ENCODE data around the gene DEPDC4.
"Not testable (repeated sequence)": the region's sequence is repeated elsewhere in the genome, so short reads cannot be mapped to it uniquely, and the experiment has no call there.

DEPDC4 gene

DNA sequence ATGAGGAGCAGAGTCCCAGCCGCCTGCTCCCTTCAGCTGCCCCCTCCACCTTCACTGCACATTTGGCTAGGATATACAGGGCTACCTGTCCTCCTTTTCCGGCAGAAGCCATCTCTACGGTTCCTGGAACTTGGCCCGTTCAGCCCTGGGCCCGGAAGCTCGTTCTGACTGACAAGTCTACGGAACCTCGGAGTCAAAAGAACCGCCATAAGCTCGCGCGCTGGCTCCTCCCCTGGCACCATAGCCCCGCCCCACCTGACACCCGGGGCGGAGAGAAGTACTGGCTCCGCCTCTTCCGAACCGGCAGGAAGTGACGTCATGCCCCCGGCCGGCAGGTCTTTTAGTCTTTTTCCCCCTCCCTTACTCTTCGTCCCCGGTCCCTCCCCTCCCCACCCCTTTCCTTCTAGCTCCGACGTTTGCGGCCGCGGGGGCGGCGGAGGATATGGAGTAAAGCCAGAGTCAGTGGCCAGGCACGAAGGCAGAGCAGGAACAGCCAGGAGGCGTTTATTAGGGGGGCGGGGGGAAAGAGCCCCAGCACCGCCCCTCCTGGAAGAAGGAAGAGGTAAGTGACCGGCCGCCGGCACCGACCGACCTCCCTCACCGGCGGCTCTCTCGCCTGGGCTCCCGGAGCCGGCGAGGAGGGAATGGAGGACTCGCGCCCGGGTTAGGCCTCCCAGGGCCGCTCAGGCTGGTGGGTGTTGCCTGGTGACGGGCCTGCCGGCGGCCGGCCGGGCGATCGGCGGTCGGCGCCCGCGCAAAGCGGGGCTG is at the start of gene DEPDC4, which contains the start of gene SCYL2:
DEPDC4 (minus strand) TSS at position 245 of the 768 bp plus-strand sequence; CDS start at position 242, 3 bp downstream.
SCYL2 (plus strand) TSS at position 343 of the 768 bp plus-strand sequence. CDS start 15,794 bp downstream, outside the sequence.
- H3K27ac Mint-ChIP-seq: peak within 1 kb of the TSS; percentile 97
- H3K27me3 Mint-ChIP-seq: no peaks in the 10 kb centered on the region
- no peaks in the 10 kb centered on the region for H3K36me3 Mint-ChIP-seq
- H3K4me1 Mint-ChIP-seq (ENCODE audit: low read depth): peaks cover 32% of the 10 kb centered on the region
- no peaks in the 10 kb centered on the region for H3K9me3 Mint-ChIP-seq (ENCODE audit: low read depth)
- peak within 1 kb of the TSS; percentile 98 for H3K4me3 Mint-ChIP-seq

DNA sequence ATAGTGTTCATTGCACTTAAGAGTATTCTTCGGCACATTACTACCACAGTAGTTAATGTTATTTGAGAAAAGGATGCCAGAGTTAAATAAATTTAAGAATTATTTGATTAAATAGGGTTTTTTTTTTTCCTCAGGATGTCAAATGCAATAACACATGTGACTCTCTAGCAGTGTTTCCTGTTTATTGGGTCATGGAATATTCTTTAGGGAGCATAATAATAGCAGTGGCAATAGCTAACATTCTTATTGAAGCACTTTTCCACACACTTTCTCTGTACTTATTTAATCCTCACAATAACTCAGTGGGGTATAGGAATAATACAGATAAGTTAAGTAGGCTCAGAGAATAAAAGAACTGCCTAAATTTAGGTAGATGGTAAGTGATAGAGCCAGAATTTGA is 44.4 kb upstream of the DEPDC4 start:
- peaks cover 17% of the 10 kb centered on the region for H3K36me3 Mint-ChIP-seq
- no peak overlapping the region for H3K4me3 Mint-ChIP-seq
- no peaks in the 10 kb centered on the region for H3K27me3 Mint-ChIP-seq
- no peaks in the 10 kb centered on the region for H3K4me1 Mint-ChIP-seq (ENCODE audit: low read depth)
- no peak overlapping the region for H3K27ac Mint-ChIP-seq
- no peaks in the 10 kb centered on the region for H3K9me3 Mint-ChIP-seq (ENCODE audit: low read depth)

DNA sequence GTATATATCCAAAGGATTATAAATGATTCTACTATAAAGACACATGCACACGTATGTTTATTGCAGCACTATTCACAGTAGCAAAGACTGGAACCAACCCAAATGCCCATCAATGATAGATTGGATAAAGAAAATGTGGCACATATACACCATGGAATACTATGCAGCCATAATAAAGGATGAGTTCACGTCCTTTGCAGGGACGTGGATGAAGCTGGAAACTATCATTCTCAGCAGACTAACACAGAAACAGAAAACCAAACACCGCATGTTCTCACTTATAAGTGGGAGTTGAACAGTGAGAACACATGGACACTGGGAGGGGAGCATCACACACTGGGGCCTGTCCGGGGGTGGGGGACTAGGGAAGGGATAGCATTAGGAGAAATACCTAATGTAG is 41.3 kb upstream of the DEPDC4 start:
- H3K4me3 Mint-ChIP-seq; H3K27ac Mint-ChIP-seq; H3K9me3 Mint-ChIP-seq (ENCODE audit: low read depth); H3K27me3 Mint-ChIP-seq; H3K4me1 Mint-ChIP-seq (ENCODE audit: low read depth): not testable (repeated sequence)
- H3K36me3 Mint-ChIP-seq: peaks cover 28% of the 10 kb centered on the region

DNA sequence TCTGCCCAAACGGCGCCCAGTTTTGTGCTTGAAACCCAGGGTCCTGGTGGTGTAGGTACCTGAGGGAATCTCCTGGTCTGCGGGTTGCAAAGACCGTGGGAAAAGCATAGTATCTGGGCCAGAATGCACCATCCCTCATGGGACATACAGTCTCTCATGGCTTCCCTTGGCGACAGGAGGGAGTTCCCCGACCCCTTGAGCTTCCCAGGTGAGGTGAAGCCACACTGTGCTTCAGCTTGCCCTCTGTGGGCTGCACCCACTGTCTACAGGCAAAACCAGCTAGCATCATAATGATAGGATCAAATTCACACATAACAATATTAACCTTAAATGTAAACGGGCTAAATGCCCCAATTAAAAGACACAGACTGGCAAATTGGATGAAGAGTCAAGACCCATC is 37.5 kb upstream of the DEPDC4 start:
- H3K27ac Mint-ChIP-seq; H3K4me3 Mint-ChIP-seq; H3K4me1 Mint-ChIP-seq (ENCODE audit: low read depth); H3K27me3 Mint-ChIP-seq; H3K9me3 Mint-ChIP-seq (ENCODE audit: low read depth): not testable (repeated sequence)
- H3K36me3 Mint-ChIP-seq: peaks cover 56% of the 10 kb centered on the region

DNA sequence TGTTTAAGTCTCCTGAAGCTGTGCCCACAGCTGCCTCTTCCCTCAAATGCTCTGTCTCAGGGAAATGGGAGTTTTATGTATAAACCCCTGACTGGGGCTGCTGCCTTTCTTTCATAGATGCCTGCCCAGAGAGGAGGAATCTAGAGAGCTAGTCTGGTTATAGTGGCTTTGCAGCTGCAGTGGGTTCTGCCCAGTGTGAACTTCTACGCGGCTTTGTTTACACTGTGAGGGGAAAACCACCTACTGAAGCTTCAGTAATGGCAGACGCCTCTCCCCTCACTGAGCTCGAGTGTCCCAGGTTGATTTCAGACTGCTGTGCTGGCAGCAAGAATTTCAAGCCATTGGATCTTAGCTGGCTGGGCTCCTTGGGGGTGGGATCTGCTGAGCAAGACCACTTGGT is 37.0 kb upstream of the DEPDC4 start:
- peaks cover 56% of the 10 kb centered on the region for H3K36me3 Mint-ChIP-seq
- H3K4me1 Mint-ChIP-seq (ENCODE audit: low read depth): no peaks in the 10 kb centered on the region
- H3K27me3 Mint-ChIP-seq: no peaks in the 10 kb centered on the region
- no peak overlapping the region for H3K4me3 Mint-ChIP-seq
- H3K9me3 Mint-ChIP-seq (ENCODE audit: low read depth): peaks cover 3% of the 10 kb centered on the region
- no peak overlapping the region for H3K27ac Mint-ChIP-seq

DNA sequence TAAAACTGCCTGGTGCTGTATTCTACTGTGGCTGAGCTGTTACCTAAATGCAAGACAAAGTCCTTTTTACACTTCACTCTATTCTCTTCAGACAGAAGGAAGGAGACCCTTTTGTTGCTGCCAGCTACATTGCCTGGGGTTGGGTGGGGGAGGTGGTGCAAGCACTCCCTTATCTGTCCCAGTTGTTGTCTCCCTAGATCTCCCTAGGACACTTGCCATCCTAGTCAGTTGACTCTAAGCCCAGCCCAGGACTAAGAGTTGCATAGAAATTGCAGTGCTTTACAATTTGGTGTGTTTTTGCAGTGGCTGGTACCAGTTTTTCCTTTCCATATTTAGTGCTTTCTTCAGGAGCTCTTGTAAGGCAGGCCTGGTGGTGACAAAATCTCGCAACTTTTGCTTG is 35.2 kb upstream of the DEPDC4 start:
- Mint-ChIP-seq H3K36me3 (peaks cover 53% of the 10 kb centered on the region), H3K4me1 (ENCODE audit: low read depth) (no peaks in the 10 kb centered on the region), H3K9me3 (ENCODE audit: low read depth) (peaks cover 3% of the 10 kb centered on the region), H3K27ac (no peak overlapping the region), H3K4me3 (no peak overlapping the region), H3K27me3 (no peaks in the 10 kb centered on the region)

DNA sequence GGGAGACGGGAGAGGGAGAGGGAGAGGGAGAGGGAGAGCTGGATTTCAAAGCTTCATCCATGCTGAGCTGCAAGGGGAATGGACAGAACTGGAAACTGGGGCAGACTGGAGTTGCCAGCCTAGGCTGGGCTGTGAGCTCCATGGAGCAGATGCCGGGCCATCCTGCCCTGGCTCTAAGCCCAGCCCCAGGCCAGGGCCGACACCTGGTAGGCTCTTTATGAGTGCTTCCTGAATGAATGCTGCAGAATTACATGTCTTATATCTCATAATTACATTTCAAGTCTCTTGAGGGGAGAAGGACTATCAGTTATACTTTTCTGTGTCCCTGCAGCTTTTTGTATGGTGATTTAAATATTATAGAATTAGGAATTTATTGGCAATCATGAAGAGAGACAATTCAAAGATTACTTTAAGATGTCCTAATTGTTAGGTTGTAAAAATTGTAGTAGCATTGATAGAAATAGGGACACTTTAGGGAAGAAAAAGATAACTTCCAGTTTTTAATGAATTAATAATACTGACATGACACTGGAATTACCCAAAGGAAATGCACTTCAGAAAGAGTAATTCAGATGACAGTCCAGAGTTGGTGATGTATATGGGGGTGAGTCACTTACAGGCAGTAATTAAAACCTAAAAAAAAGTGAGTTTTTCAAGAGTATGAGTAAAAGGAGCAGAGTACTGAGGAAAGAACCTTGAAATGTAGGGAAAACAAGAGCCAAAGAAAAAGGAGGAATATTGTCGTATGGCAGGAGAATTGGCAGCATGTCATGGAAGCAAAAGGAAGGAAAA is 29.1 kb upstream of the DEPDC4 start:
- H3K4me1 Mint-ChIP-seq (ENCODE audit: low read depth): no peaks in the 10 kb centered on the region
- no peak overlapping the region for H3K4me3 Mint-ChIP-seq
- H3K9me3 Mint-ChIP-seq (ENCODE audit: low read depth): no peaks in the 10 kb centered on the region
- peaks cover 25% of the 10 kb centered on the region for H3K36me3 Mint-ChIP-seq
- H3K27me3 Mint-ChIP-seq: no peaks in the 10 kb centered on the region
- no peak overlapping the region for H3K27ac Mint-ChIP-seq

DNA sequence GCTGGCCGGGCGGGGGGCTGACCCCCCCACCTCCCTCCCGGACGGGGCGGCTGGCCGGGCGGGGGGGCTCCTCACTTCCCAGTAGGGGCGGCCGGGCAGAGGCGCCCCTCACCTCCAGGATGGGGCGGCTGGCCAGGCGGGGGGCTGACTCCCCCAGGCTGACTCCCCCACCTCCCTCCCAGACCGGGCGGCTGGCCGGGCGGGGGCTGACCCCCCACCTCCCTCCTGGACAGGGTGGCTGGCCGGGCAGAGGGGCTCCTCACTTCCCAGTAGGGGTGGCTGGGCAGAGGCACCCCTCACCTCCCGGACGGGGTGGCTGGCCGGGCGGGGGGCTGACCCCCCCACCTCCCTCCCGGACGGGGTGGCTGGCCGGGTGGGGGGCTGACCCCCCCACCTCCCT is 27.5 kb upstream of the DEPDC4 start:
- H3K27ac Mint-ChIP-seq; H3K4me1 Mint-ChIP-seq (ENCODE audit: low read depth); H3K27me3 Mint-ChIP-seq; H3K9me3 Mint-ChIP-seq (ENCODE audit: low read depth); H3K4me3 Mint-ChIP-seq: not testable (repeated sequence)
- H3K36me3 Mint-ChIP-seq: peaks cover 14% of the 10 kb centered on the region

DNA sequence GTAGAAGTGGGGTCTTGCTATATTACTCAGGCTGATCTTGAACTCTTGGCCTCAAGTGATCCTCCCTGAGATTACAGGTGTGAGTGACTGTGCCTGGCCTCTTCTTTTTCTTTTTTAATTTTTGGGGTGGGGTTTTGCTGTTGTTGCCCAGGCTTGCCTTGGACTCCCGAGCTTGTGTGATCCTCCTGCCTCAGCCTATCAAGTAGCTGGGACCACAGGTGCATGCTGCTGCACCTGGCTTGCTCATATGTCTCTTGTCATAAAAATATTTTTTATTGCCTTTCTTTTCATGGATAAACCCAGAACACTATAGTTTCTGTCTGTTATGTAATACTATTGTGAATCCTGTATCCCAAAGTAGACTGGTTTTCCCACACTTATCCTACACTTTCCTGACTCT is 26.1 kb upstream of the DEPDC4 start:
- Mint-ChIP-seq H3K4me3 (no peak overlapping the region), H3K36me3 (peaks cover 9% of the 10 kb centered on the region)

DNA sequence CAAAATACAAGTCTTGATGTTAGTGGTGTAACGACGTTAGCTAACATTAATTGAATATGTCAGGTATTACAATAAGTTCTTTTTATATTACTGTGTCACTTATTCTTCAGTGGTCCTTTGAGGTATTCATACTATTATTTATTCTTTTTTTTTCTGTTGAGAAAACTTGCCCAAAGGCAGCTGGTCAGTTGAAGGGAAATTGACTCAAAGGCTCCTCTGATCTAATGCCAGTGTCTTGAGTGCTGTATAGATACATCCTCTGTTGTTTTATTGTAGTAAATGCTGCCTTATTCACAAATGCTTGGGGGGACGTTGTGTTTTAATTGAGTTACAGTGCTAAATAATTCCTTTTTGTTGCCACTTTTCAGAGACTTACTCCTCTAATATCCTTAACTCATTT is 23.1 kb upstream of the DEPDC4 start:
- H3K27me3 Mint-ChIP-seq: no peaks in the 10 kb centered on the region
- no peaks in the 10 kb centered on the region for H3K9me3 Mint-ChIP-seq (ENCODE audit: low read depth)
- no peak overlapping the region for H3K27ac Mint-ChIP-seq
- H3K4me1 Mint-ChIP-seq (ENCODE audit: low read depth): no peaks in the 10 kb centered on the region
- H3K36me3 Mint-ChIP-seq: peaks cover 6% of the 10 kb centered on the region
- no peak overlapping the region for H3K4me3 Mint-ChIP-seq

More for the DNA sequence above, 26.1 kb upstream of the DEPDC4 start:
- Mint-ChIP-seq H3K9me3 (ENCODE audit: low read depth) (no peaks in the 10 kb centered on the region), H3K27me3 (no peaks in the 10 kb centered on the region), H3K4me1 (ENCODE audit: low read depth) (no peaks in the 10 kb centered on the region), H3K27ac (no peak overlapping the region)

DNA sequence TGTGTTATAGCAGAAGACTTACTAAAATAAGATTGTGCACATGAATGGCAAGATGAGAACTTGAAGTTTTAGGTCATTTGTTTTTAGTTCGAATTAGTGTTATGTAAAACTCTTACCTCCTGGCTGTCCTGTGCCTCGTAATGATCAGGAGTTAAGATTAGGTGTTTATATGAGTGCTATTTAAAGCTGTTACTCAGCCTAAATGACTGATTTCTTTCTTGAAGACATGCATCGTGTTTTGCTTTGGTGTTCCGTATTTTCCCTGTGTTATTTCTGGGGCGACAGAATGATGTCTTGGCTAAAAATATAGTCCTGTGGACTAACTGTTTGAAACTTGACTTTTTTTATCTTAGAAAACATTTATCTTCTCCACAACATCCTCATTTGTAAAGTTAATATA is 22.2 kb upstream of the DEPDC4 start:
- H3K4me3 Mint-ChIP-seq: no peak overlapping the region
- H3K27me3 Mint-ChIP-seq: no peaks in the 10 kb centered on the region
- H3K27ac Mint-ChIP-seq: no peak overlapping the region
- no peaks in the 10 kb centered on the region for H3K9me3 Mint-ChIP-seq (ENCODE audit: low read depth)
- H3K36me3 Mint-ChIP-seq: peaks cover 6% of the 10 kb centered on the region
- no peaks in the 10 kb centered on the region for H3K4me1 Mint-ChIP-seq (ENCODE audit: low read depth)

DNA sequence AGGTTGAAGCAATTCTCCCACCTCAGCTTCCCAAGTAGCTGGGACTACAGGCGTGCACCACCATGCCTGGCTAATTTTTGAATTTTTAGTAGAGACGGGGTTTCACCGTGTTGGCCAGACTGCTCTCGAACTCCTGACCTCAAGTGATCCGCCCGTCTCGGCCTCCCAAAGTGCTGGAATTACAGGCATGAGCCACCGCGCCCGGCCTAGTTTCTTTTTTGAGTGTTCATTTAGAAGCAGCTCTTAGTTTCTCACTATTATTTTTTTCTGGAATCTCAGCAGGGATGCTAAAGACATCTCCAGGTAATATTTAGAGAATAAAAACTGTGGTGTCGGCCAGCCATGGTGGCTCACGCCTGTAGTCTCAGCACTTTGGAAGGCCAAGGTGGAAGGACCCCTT is 17.7 kb upstream of the DEPDC4 start:
- not testable (repeated sequence) for H3K9me3 Mint-ChIP-seq (ENCODE audit: low read depth); H3K27me3 Mint-ChIP-seq; H3K27ac Mint-ChIP-seq; H3K36me3 Mint-ChIP-seq; H3K4me3 Mint-ChIP-seq
- H3K4me1 Mint-ChIP-seq (ENCODE audit: low read depth): peaks cover 12% of the 10 kb centered on the region

DNA sequence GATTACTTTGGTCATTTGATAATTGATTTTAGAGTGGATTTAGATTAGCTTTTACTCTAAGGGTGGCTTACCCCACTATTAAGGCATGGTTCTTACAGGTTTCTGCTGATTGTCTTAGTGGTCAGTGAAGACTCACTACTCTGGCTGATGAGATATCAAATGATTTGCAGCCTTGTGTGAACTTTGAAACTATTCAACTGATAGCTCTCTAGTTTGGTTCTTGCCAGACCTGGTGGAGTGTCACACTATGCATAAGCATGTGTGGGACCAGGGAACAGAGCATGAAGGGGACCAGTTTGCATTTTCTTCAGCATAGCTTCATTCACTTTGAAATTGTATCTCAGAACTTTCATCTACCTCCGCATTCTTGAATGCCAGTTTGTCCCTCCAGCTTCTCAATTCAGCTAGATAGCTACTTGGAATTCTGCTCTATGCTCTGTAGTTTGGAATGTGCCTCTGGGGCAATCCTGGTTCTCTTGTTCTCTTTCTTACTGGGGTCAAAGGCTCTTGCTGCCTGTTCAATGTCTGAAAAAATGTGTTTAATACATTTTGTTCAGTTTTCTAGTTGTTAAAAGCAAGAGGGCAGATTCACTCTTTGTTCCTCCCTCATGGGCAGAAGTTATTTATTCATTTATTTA is 12.8 kb upstream of the DEPDC4 start:
- H3K27me3 Mint-ChIP-seq: no peaks in the 10 kb centered on the region
- no peaks in the 10 kb centered on the region for H3K9me3 Mint-ChIP-seq (ENCODE audit: low read depth)
- H3K27ac Mint-ChIP-seq: no peak overlapping the region
- peaks cover 10% of the 10 kb centered on the region for H3K36me3 Mint-ChIP-seq
- H3K4me1 Mint-ChIP-seq (ENCODE audit: low read depth): peaks cover 36% of the 10 kb centered on the region
- no peak overlapping the region for H3K4me3 Mint-ChIP-seq

DNA sequence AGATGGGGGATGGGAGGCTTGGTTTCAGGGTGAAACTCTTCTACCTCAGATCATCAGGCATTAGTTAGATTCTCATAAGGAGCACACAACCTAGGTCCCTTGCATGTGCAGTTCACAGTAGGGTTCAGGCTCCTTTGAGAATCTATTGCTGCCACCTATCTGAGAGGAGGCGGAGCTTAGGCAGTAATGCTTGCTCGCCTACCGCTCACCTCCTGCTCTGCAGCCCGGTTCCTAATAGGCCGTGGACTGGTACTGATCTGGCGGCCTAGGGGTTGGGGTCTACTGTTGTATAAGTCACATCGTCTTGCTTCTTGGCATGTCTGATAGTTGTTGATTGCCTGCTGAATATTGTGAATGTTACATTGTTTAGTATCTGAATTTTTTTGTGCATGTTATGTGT is 12.3 kb upstream of the DEPDC4 start:
- H3K27ac Mint-ChIP-seq: no peak overlapping the region
- no peaks in the 10 kb centered on the region for H3K27me3 Mint-ChIP-seq
- H3K36me3 Mint-ChIP-seq: peaks cover 13% of the 10 kb centered on the region
- no peaks in the 10 kb centered on the region for H3K9me3 Mint-ChIP-seq (ENCODE audit: low read depth)
- no peak overlapping the region for H3K4me3 Mint-ChIP-seq
- H3K4me1 Mint-ChIP-seq (ENCODE audit: low read depth): peaks cover 41% of the 10 kb centered on the region

DNA sequence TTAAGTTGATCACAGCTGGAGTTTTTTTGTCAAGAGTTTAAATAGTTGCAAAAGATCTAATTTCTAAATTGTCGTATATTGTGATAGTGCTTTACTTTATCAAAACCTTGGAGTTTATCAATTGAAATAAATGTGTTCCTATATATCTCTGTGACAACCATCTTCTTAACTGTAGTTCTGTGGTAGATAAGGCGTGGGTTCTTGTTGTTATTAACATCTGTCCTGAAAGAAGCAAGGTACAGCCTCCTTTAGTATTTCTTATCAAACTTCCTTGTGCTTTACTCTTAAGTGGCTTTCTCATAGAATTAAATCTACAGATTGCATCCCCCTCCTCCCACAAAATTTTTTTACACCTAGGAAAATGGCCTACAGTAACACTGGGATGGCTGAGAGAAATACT is 7.4 kb upstream of the DEPDC4 start:
- Mint-ChIP-seq H3K27me3 (no peaks in the 10 kb centered on the region), H3K27ac (no peak overlapping the region), H3K4me3 (peak overlapping the region; percentile 4), H3K4me1 (ENCODE audit: low read depth) (peaks cover 67% of the 10 kb centered on the region), H3K36me3 (peaks cover 7% of the 10 kb centered on the region), H3K9me3 (ENCODE audit: low read depth) (no peaks in the 10 kb centered on the region)
